ENCODE measurements around the gene CFAP20DC.
"Not testable (repeated sequence)": the region's sequence is repeated elsewhere in the genome, so short reads cannot be mapped to it uniquely, and the experiment has no call there.

The CFAP20DC gene

GRCh38 chr3:58962816-58963215 is 87.0 kb downstream of the CFAP20DC start:
- DNase-seq (ENCODE audit: low read depth) = peak; percentile 68

- peak; percentile 36 for DNase-seq (ENCODE audit: low read depth)
These were observed 87.7 kb downstream of the CFAP20DC start for GRCh38 chr3:58962040-58962651.

GRCh38 chr3:58955308-58955707 is 94.5 kb downstream of the CFAP20DC start:
- no peak for DNase-seq (ENCODE audit: low read depth)

GRCh38 chr3:58953288-58953687 is 96.5 kb downstream of the CFAP20DC start:
- DNase-seq (ENCODE audit: low read depth) = no peak

GRCh38 chr3:58952128-58952917 is 97.5 kb downstream of the CFAP20DC start:
- DNase-seq (ENCODE audit: low read depth) = peak; percentile 15

GRCh38 chr3:58948018-58948417 is 101.8 kb downstream of the CFAP20DC start:
- DNase-seq (ENCODE audit: low read depth) = no peak

GRCh38 chr3:58946875-58947274 is 103.0 kb downstream of the CFAP20DC start:
- no peak for DNase-seq (ENCODE audit: low read depth)

GRCh38 chr3:58938057-58938456 is 111.8 kb downstream of the CFAP20DC start:
- DNase-seq (ENCODE audit: low read depth) = no peak

GRCh38 chr3:58924578-58924977 is 125.2 kb downstream of the CFAP20DC start:
- DNase-seq (ENCODE audit: low read depth) = peak; percentile 70

GRCh38 chr3:58900386-58900785 is 149.4 kb downstream of the CFAP20DC start:
- DNase-seq (ENCODE audit: low read depth) = no peak

- DNase-seq (ENCODE audit: low read depth) = no peak
These were observed 149.9 kb downstream of the CFAP20DC start for GRCh38 chr3:58899953-58900298.

GRCh38 chr3:58899159-58899952 is 150.5 kb downstream of the CFAP20DC start:
- peak; percentile 32 for DNase-seq (ENCODE audit: low read depth)

GRCh38 chr3:58898513-58898912 is 151.3 kb downstream of the CFAP20DC start:
- DNase-seq (ENCODE audit: low read depth) = no peak

GRCh38 chr3:58897646-58898045 is 152.2 kb downstream of the CFAP20DC start:
- no peak for DNase-seq (ENCODE audit: low read depth)

- not testable (repeated sequence) for DNase-seq (ENCODE audit: low read depth)
These were observed 154.1 kb downstream of the CFAP20DC start for GRCh38 chr3:58895678-58896077.

- DNase-seq (ENCODE audit: low read depth) = not testable (repeated sequence)
These were observed 157.3 kb downstream of the CFAP20DC start for GRCh38 chr3:58892526-58892925.

GRCh38 chr3:58888087-58888486 is 161.7 kb downstream of the CFAP20DC start:
- DNase-seq (ENCODE audit: low read depth) = no peak

GRCh38 chr3:58884453-58884852 is 165.4 kb downstream of the CFAP20DC start:
- no peak for DNase-seq (ENCODE audit: low read depth)

GRCh38 chr3:58880182-58880581 is 169.6 kb downstream of the CFAP20DC start:
- peak; percentile 33 for DNase-seq (ENCODE audit: low read depth)

GRCh38 chr3:58874795-58875194 is 175.0 kb downstream of the CFAP20DC start:
- DNase-seq (ENCODE audit: low read depth) = peak; percentile 50

GRCh38 chr3:58874248-58874741 is 175.5 kb downstream of the CFAP20DC start:
- DNase-seq (ENCODE audit: low read depth) = peak; percentile 26

GRCh38 chr3:58868097-58868779 is 181.6 kb downstream of the CFAP20DC start:
- no peak for DNase-seq (ENCODE audit: low read depth)

All from iris pigment epithelial cell (primary cell).